SU-DHL-6 (cell line): Measurements from ENCODE around the gene NAV2.

Experiments
- H2AFZ ChIP-seq: fragments of 200-600 bp; sonication (generic); 2 replicates; pipeline ENCODE4 v1.6.1; 2014; ENCODE audit warnings: low read depth, mild to moderate bottlenecking, moderate library complexity, mixed read lengths, antibody characterized with exemption, low read length; ENCODE audit not compliant: severe bottlenecking
- H3F3A ChIP-seq: fragments of 200-600 bp; shearing (Covaris generic); 2 replicates; pipeline ENCODE4 v1.6.0; 2016; ENCODE audit warnings: antibody characterized with exemption, mild to moderate bottlenecking; ENCODE audit not compliant: insufficient read depth
- H3K27ac ChIP-seq: fragments of 200-600 bp; sonication (generic); 2 replicates; pipeline ENCODE4 v1.5.1; 2016; ENCODE audit warnings: low read depth, mild to moderate bottlenecking, low read length, moderate library complexity, mixed read lengths
- H3K27me3 ChIP-seq: fragments of 200-600 bp; sonication (generic), shearing (Covaris generic); 2 replicates; pipeline ENCODE4 v1.6.0; 2014; ENCODE audit warnings: mild to moderate bottlenecking, low read length
- H3K36me3 ChIP-seq: fragments of 200-600 bp; sonication (generic); 2 replicates; pipeline ENCODE4 v1.6.1; 2014; ENCODE audit warnings: mild to moderate bottlenecking, low read length, mixed read lengths
- H3K4me2 ChIP-seq: fragments of 300-600, 200-600 bp; shearing (Covaris generic), sonication (generic); 2 replicates; pipeline ENCODE4 v1.6.0; 2014; ENCODE audit warnings: low read length, low read depth, mild to moderate bottlenecking; ENCODE audit not compliant: poor library complexity, severe bottlenecking
- H3K4me3 ChIP-seq: fragments of 200-600 bp; sonication (generic); 2 replicates; pipeline ENCODE4 v1.5.1; 2014; ENCODE audit warnings: antibody characterized with exemption, low read length, mild to moderate bottlenecking, mixed read lengths; ENCODE audit not compliant: insufficient read depth, poor library complexity, severe bottlenecking
- H3K79me2 ChIP-seq: fragments of 200-600 bp; sonication (generic); 2 replicates; pipeline ENCODE4 v1.6.1; 2014; ENCODE audit warnings: mild to moderate bottlenecking, low read length, moderate library complexity; ENCODE audit not compliant: insufficient read depth
- H3K9ac ChIP-seq: fragments of 200-600 bp; sonication (generic); 2 replicates; pipeline ENCODE4 v1.7.0; 2014; ENCODE audit warnings: mild to moderate bottlenecking, low read length
- H3K9me2 ChIP-seq: fragments of 200-600 bp; sonication (generic); replicated peaks from 2 replicates; pipeline ENCODE4 v1.6.1; 2014; ENCODE audit warnings: low read length; ENCODE audit not compliant: insufficient read depth
- H3K9me3 ChIP-seq: fragments of 200-600 bp; sonication (generic); 2 replicates; pipeline ENCODE4 v1.6.1; 2014; ENCODE audit warnings: low read length, mixed read lengths; ENCODE audit not compliant: insufficient read depth
- H4K20me1 ChIP-seq: fragments of 200-600 bp; sonication (generic); 2 replicates; pipeline ENCODE4 v1.6.1; 2014; ENCODE audit warnings: low read depth, mild to moderate bottlenecking, antibody characterized with exemption, low read length, moderate library complexity, mixed read lengths
- CTCF ChIP-seq: fragments of 200-600 bp; sonication (generic); IDR thresholded peaks from one replicate; pipeline ENCODE4 v1.5.1; 2017; ENCODE audit warnings: antibody characterized with exemption, mild to moderate bottlenecking, low read length, moderate library complexity; ENCODE audit not compliant: insufficient read depth, poor library complexity, severe bottlenecking
- EZH2phosphoT487 ChIP-seq: fragments of 200-600 bp; sonication (generic), shearing (Covaris generic); conservative IDR thresholded peaks from 2 replicates; pipeline ENCODE4 v1.6.1; 2018; ENCODE audit warnings: mild to moderate bottlenecking, antibody characterized with exemption, low read length, moderate library complexity, mixed read lengths

Gene NAV2

GRCh38 chr11:20093775-20094174 lies 381.1 kb downstream of the NAV2 start:
- Histone ChIP-seq H3K79me2 (no peaks in the 10 kb centered on the region), H2AFZ (no peak overlapping the region), H3K27ac (no peak overlapping the region), H3K27me3 (no peaks in the 10 kb centered on the region), H3K4me2 (no peak overlapping the region), H3K36me3 (no peaks in the 10 kb centered on the region), H3K9ac (no peak overlapping the region), H3F3A (no peaks in the 10 kb centered on the region; the same call in 1 of the 2 replicates), H4K20me1 (no peaks in the 10 kb centered on the region), H3K4me3 (no peak overlapping the region), H3K9me3 (no peaks in the 10 kb centered on the region), H3K9me2 (no peaks in the 10 kb centered on the region)
- TF ChIP-seq CTCF (no peak), EZH2phosphoT487 (no peak)

GRCh38 chr11:20095189-20095588 lies 382.6 kb downstream of the NAV2 start:
- Histone ChIP-seq H3K9me3 (no peaks in the 10 kb centered on the region), H3F3A (no peaks in the 10 kb centered on the region), H3K27me3 (no peaks in the 10 kb centered on the region), H3K9ac (no peak overlapping the region), H3K79me2 (no peaks in the 10 kb centered on the region), H3K36me3 (no peaks in the 10 kb centered on the region), H4K20me1 (no peaks in the 10 kb centered on the region), H3K4me2 (no peak overlapping the region), H3K4me3 (no peak overlapping the region), H2AFZ (no peak overlapping the region), H3K27ac (no peak overlapping the region), H3K9me2 (no peaks in the 10 kb centered on the region)
- TF ChIP-seq EZH2phosphoT487 (no peak), CTCF (no peak)

- no peaks in the 10 kb centered on the region for H3K36me3 ChIP-seq
- no peak overlapping the region for H3K4me2 ChIP-seq
- no peaks in the 10 kb centered on the region for H3K9me2 ChIP-seq
- H3K27me3 ChIP-seq: no peaks in the 10 kb centered on the region
- H3K79me2 ChIP-seq: no peaks in the 10 kb centered on the region
- no peaks in the 10 kb centered on the region for H3F3A ChIP-seq
- H3K9me3 ChIP-seq: no peaks in the 10 kb centered on the region
- no peak overlapping the region for H3K4me3 ChIP-seq
- no peaks in the 10 kb centered on the region for H4K20me1 ChIP-seq
- no peak for TF ChIP-seq CTCF
- TF ChIP-seq EZH2phosphoT487: no peak
- H2AFZ ChIP-seq: no peak overlapping the region
- no peak overlapping the region for H3K9ac ChIP-seq
- no peak overlapping the region for H3K27ac ChIP-seq
These were observed 384.9 kb downstream of the NAV2 start for GRCh38 chr11:20097319-20098221.
